Coronary artery (tissue), 2 donors: ENCODE measurements around the gene BTN1A1.

Source experiments
- DNase-seq: peaks from one replicate; pipeline ENCODE4 v3.0.0-alpha.2; 2017; ENCODE audit warnings: low spot score
- H3K27ac ChIP-seq, 2 donors: fragments of 200-600 bp; sonication (generic); one replicate each; pipeline ENCODE4 v1.5.1; 2016 to 2019
- H3K4me3 ChIP-seq: fragments of 200-600 bp; sonication (generic); 2 replicates; pipeline ENCODE4 v1.5.1; 2016; ENCODE audit warnings: mild to moderate bottlenecking, moderate library complexity
- TF ChIP-seq, protein P1 (sequence below): fragments of 200-600 bp; sonication (generic); IDR thresholded peaks from one replicate; pipeline ENCODE4 v1.5.1; 2019; ENCODE audit warnings: antibody characterized with exemption

BTN1A1 gene

DNA sequence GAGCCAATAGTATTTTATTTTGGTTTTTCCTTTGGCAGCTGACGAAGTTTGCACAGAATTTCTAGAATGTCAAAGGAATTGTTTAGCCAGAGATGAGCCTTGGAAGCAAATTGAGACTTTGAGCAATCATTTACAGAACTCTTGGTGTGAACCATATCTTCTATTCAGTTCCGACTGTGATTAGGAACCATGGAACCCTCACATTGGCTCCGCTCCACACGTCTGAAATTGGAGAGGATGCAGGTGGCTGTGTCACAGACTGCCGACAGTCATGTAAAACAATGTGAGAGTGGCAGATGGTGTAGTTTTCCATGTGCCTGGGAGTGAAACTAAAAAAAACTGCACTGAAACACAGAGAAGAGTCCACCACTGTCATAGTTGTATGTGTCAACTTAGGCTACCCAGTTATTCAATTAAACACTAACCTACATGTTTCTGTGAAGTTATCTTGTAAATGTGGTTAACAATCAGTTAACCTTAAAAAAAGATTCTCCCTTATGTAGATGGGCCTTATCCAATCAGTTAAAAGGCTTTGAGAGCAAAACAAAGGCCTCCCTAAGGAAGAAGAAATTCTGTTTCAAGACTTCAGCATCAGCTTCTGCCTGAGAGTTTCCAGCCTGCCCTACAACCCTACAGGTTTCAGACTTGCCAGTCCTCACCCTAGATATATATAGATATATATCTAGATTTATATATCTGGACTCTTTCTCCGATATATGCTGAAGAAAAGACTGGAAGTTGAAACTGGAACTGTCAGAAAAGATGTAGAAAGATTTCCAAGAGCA lies 34.8 kb downstream of the BTN1A1 start:
- Histone ChIP-seq H3K4me3 (no peak overlapping the region), H3K27ac (no peak overlapping the region)
- TF ChIP-seq, protein P1, sequence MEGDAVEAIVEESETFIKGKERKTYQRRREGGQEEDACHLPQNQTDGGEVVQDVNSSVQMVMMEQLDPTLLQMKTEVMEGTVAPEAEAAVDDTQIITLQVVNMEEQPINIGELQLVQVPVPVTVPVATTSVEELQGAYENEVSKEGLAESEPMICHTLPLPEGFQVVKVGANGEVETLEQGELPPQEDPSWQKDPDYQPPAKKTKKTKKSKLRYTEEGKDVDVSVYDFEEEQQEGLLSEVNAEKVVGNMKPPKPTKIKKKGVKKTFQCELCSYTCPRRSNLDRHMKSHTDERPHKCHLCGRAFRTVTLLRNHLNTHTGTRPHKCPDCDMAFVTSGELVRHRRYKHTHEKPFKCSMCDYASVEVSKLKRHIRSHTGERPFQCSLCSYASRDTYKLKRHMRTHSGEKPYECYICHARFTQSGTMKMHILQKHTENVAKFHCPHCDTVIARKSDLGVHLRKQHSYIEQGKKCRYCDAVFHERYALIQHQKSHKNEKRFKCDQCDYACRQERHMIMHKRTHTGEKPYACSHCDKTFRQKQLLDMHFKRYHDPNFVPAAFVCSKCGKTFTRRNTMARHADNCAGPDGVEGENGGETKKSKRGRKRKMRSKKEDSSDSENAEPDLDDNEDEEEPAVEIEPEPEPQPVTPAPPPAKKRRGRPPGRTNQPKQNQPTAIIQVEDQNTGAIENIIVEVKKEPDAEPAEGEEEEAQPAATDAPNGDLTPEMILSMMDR: no peak
- no peak for DNase-seq

DNA sequence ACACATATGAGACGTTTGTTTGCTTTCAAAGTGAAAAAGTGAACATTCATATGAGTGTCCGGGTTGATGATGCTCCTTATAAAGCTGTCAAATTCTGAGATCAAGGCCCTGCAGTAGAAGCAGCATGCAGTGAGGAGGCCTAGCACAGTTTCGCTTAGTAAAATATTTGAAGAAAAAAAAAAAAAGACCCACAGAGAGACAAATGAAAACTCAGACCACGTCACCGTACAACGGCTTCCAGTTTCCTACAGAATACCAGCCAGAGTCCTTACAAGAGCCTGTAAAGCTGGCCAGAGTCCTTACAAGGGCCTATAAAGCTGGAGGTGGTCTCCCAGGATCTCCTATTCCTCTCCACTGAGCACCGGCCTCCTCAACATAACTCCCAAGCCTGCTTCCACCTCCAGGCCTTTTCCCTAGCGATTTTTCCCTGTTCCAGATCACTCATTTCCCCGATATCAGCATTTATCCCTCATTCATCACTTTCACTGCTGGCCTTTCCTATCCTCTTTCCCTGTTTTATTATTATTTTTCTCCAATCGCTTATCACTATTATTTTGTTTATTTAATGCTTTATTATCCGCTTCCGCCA lies 36.6 kb downstream of the BTN1A1 start:
- Histone ChIP-seq H3K4me3 (peak overlapping the region; percentile 86), H3K27ac (peak overlapping the region; percentile 84 to 91)
- no peak for DNase-seq
- TF ChIP-seq, protein P1: no peak

DNA sequence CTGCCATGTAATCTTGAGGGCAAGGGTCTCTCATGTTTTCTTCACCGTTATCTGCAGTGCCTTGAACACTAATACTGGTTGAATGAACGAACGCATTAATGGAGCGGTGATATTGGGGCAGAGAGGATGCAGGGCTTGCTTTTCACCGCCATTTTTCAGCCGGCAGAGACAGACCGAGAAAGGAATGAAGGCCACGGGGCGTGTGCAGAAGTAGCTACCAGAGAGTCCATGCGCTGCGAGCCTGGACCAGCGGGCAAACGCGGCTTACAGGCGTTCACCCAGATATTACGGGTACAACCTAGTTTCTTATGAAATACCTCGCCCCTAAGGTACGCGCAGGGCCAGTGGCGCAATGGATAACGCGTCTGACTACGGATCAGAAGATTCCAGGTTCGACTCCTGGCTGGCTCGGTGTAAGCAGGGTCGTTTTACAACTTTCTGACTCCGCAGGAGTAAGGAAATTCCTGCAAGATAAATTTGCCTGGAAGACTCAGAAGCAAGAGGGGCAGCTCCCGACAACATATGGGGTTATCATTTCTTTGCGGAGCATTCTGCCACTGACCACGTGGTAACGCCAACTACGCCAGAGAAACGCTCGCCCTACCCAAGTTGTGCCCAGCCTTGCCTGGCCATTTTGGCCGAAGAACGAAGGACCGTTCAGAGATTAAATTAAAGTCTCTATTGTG lies 37.2 kb downstream of the BTN1A1 start:
- TF ChIP-seq, protein P1: no peak
- peak; percentile 95 for DNase-seq

DNA sequence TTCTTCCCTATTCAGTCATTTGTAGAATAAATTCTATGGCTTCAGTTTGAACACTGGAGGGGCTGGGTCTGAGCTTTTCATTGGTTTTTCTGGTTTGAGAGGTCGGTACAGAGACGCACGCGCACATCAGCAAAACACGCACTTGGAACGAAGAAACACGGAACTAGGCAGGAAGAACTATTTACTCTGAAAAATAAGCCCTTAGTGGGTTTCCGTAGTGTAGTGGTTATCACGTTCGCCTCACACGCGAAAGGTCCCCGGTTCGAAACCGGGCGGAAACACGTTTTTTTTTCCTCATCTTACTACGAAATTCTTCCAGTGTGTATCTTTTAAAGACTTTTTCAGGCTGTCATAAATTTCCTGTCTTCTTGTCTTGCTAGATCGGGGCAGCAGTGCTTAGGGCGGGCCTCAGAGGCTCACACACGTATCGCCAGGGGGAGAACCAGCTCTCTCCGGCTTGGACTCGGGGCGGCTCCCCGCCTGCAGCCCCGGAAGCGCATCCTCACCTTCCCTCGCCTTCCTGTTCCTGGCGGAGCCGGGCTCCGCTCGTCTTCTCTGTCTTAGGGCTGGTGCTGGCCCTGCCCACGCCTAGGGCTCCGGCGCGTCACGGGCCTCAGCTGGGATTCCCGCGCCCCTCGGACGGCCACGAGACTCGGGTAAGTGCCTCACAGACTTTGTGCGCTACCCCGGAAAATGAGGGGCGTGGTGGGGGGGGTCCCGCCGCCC lies 37.9 kb downstream of the BTN1A1 start, which contains the start of gene HMGN4:
TSS of gene HMGN4 (plus strand) at position 521 of the 726 bp plus-strand sequence. CDS start 6,841 bp downstream, outside the sequence.
- peak; percentile 89 for DNase-seq

More for the DNA sequence above, 37.2 kb downstream of the BTN1A1 start:
- Histone ChIP-seq H3K27ac (peak overlapping the region; percentile 84 to 91), H3K4me3 (peak overlapping the region; percentile 86)

DNA sequence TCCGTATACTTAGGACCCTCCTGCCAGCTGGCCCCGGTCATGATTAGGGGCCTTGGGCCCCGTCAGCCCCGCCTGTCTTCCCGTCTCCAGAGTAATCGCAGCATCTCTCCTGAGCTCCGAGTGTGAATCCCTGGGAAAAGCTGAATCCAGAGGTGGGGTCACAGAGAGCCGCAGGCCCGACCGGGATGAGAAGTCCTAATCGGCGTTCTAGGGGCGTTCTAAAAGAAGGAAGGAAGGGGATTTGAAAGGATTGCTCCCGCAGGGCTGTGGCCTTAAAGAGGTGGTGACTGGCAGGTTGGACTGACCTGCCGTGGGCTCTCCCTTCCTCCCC lies 38.4 kb downstream of the BTN1A1 start:
- no peak for DNase-seq
- TF ChIP-seq, protein P1: no peak
- Histone ChIP-seq H3K4me3 (peak overlapping the region; percentile 86), H3K27ac (peak overlapping the region; percentile 84 to 91)

More for the DNA sequence above, 37.9 kb downstream of the BTN1A1 start, which contains the start of gene HMGN4:
- TF ChIP-seq, protein P1: no peak
- peak within 1 kb of the TSS; percentile 86 for H3K4me3 ChIP-seq
- peak within 1 kb of the TSS; percentile 84 to 91 for H3K27ac ChIP-seq

DNA sequence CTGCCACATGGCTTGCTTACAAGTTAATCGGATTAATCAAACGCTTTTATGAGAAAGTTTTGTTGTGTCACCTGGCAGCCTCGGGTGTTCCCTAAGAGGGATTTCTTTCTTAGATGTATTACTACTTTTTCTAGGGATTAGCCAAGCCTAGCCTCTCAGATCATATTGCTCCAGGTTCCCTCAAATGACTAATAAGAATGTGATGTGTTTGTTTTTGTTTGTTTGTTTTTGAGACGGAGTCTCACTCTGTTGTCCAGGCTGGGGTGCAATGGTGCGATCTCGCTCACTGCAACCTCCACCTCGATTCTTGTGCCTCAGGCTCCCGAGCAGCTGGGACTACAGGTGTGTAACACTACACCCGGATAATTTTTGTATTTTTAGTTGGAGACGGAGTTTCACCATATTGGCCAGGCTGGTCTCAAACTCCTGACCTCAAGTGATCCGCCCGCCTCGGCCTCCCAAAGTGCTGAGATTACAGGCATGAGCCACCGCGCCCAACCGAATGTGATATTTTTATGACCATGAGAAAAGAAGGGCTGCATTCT lies 39.0 kb downstream of the BTN1A1 start:
- TF ChIP-seq, protein P1: no peak
- Histone ChIP-seq H3K4me3 (peak overlapping the region; percentile 86), H3K27ac (peak overlapping the region; percentile 84 to 91)
- DNase-seq: no peak
